NCI-H774 (cell line): ENCODE results near the gene DAP3.
"Not testable (repeated sequence)": the region's sequence is repeated elsewhere in the genome, so short reads cannot be mapped to it uniquely, and the experiment has no call there.

ENCODE experiments used
- DNase-seq: peaks from one replicate; lab custom pipeline; 2025; lab: John Stamatoyannopoulos, UW

Gene DAP3

DNA sequence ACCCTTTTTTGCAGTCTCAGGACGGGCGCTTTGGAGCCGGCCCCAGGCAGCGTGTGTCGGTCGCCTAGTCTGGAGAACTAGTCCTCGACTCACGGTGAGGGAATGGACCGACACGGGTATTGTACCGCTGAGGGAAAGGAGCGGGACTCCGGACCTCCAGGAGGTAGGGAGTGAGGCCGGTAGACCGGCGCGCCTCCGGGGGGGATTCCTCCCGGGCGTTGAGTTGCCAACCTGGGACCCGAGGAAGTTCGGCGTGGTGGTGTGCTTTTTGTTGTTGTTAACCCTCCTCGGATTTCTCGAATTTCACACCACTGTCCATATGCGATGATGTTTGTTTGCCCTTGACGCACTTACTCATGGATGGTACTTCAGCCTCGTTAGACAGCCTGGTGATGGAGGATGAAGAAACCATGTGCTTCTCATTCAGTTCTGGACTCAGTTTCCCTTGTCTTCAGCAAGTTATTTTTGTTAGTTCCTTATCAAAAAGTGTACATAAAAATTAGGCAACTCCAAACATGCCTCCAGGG is at the start of gene DAP3:
Gene DAP3, plus strand, starts transcription at position 11 of the 527 bp plus-strand sequence. CDS start 20,689 bp downstream, outside the sequence.
- DNase-seq, result not testable (repeated sequence)

DNA sequence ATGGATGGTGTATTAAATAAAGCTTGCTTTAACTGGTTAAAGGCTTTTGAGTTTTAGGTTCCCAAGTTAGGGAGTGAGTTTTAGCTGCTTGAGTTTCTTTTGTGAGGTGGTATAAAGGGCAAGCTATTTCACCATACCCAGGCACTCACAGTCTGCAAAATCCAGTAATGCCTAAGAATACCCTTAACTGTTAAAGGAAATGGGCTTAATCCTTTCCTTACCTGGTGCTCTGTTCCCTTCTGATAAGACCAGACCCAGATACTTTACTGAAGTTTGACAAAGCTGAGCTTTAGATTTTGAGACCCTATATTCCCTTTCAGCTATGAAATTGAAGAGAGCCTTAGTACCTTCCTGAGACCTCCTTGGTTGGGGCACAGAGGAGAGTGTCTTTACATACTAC is 48.5 kb upstream of the DAP3 start:
- no peak for DNase-seq

DNA sequence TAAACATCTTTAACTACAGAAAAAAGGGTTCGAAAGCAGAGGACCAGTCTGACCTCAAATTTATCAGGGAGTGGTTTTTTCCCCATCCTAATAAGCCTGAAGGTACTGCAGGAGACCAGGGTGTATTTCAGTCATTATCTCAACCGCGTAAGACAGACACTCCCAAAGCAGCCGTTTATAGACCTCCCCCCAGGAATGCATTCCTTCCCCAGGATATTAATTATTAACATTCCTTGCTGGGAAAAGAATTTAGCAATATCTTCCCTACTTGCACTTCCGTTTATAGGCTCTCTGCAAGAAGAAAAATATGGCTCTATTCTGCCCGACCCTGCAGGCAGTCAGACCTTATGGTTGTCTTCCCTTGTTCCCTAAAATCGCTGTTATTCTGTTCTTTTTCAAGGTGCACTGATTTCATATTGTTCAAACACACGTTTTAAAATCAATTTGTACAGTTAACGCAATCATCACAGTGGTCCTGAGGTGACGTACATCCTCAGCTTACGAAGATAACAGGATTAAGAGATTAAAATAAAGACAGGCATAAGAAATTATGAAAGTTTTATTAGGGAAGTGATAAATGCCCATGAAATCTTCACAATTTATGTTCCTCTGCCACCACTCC is 46.2 kb upstream of the DAP3 start:
- DNase-seq, result not testable (repeated sequence)

GRCh38 chr1:155643230-155643629 is 45.7 kb upstream of the DAP3 start:
- DNase-seq, result no peak

DNA sequence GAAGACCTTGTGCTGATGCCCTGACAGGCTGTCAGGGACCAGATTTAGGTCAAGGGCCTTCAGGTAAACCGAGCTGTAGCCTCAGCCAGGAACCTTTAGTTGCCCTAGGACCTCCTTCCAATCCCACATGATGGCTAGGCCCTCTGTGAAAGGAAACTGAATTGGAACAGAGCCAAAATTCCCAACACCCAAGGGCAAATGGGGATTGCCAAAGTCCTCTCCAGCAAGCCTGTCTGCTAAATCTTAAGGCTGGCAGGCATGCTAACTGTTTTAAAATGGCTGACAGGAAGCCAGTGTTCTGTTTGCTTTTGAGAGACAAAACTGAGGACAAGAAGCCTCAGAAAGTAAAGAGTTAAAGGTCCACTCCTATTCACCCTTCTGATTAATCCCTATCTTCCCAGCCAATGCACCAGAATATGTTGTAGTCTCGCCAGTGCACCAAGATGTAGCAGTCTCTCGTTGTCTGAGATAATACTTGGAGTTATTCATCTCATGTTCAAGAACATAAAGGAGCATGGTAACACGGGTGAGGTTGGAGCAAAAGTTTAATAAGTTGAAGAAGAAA is 43.8 kb upstream of the DAP3 start:
- no peak for DNase-seq

GRCh38 chr1:155645648-155646047 is 43.2 kb upstream of the DAP3 start:
- no peak for DNase-seq

DNA sequence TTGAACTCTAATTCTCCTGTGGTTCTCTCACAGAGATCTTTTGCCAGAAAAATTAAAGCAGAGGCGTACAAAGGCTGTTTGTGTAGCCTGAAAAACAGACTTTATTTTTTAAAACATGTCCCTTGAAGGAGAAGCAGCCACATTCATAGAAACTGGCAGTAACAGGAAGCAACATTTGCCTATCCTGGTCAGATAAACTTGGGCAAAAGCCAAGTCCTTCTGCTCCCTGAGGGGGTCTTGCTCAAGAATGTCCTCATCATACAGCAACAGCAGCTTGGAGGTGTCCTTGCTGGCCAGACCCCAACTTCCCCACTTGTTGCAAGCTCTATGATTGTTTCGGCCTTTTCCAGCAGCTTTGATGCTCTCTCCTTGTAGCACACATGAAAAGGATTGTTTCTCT is 42.6 kb upstream of the DAP3 start:
- DNase-seq, result no peak

- no peak for DNase-seq
These were observed 40.4 kb upstream of the DAP3 start for GRCh38 chr1:155648207-155649147.

- DNase-seq, result no peak
These were observed 39.2 kb upstream of the DAP3 start for GRCh38 chr1:155649676-155650075.

DNA sequence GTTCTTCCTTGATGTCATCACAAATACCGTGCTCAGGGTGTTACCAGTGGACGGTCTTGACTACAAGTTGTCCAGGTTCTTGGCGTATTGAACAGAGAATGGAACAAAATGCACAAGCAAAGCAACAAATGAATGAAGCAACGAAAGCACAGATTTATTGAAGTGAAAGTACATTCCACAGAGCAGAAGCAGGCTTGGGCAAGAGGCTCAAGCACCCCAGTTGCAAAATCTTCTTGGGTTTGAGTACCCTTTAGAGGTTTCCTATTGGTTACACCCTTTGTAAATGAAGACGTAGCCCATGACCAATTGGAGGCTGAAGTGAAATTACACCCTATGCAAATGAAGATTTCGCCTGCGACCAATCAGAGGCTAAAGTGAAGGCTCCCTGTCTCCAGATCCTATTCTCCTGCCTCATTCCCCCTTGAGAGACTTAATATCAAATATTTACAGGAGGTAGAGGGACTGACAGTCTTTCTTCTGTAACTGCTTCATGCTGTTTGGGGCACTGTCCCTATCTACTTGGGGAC is 38.6 kb upstream of the DAP3 start:
- no peak for DNase-seq

DNA sequence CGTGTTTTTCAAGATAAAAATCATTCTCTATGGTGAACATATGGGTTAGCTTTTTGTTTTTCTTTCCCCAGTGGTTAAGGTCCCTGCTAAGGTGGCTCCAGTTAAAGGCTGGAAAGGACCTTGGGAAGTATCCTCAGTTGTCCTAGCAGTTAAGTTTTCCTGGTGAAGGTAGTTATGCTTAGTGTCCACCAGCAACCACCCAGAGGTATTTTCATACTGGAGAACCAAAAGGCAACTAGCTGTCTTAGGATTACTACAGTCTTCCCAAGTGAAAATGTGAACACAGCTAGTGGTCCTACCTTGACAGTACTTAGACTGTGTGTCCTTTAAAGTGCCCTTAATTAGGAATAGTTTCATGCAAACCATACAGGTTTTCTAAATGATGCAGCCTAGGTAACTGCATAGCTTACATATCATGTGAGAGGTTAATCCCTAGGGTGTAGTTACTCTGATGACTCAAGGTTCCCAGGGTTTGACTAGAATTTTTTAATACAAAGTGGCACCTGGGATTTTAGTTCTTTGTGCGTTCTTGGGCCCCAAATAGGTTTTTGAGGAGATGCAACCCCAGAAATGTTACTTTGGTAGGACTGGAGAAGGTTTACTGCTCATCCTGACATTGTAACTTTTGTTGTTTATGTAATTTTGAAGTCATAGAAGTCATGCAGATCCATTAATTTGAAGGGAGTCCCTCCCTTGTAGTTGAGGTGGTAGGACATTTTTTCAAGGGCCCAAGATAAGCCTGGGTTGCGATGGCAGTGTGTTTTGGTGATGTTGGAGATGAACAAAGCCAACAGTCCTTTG is 36.8 kb upstream of the DAP3 start:
- DNase-seq, result no peak

DNA sequence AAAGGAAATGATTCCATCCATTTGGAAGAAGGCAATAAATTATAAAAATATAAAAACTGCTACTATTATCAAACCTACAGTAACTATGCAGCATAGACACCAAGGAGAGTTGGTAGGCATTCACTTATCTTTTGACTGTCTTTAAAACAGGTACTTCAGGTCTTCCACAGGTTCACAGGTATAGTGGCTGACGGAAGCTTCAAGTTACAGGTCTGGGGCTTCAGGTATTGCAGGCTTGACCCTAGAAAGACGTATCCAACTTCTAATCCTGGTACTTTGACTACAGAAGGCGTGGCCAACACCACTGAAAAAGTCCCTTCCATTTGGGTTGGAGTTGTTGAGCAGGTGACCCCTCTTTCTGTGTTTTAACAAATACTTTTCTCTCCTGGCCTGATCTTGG is 35.9 kb upstream of the DAP3 start:
- no peak for DNase-seq

GRCh38 chr1:155657463-155657862 is 31.4 kb upstream of the DAP3 start:
- no peak for DNase-seq

GRCh38 chr1:155661239-155661638 is 27.7 kb upstream of the DAP3 start:
- not testable (repeated sequence) for DNase-seq

DNA sequence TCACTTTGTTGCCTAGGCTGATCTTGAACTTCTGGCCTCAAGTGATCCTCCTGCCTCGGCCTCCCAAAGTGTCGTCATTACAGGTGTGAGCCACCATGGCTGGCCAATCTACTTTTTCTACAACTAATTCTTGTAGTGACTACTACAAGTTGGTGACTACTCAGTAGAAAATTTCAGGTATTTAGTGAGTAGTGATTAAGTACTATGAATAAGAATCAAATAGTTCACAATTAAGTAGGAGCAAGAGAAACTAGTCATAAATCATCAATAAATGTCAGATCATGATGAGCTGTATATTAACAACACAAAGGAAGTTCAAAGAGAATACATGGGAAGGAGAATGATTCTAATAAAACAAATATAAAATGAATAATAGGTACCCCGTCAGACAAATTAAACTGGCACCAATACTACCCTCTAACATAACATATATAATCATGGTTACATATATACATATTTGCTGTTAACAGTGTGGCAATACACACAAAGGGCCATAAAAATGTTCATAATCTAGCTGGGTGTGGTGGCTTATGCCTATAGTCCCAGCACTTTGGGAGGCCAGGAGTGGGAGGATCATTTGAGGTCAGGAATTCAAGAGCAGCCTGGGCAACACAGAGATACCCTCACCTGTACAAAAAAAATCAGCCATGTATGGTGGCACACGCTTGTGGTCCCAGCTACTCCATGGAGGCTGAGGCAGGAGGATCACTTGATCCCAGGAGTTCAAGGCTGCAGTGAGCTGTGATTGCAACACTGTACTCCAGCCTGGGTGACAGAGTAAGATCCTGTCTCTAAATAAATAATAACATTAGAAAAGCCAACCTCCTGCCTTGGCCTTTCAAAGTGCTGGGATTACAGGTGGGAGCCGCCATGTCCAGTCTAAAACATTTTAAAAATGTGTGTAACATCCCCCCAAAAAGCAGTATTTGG is 19.4 kb upstream of the DAP3 start:
- DNase-seq, result no peak

DNA sequence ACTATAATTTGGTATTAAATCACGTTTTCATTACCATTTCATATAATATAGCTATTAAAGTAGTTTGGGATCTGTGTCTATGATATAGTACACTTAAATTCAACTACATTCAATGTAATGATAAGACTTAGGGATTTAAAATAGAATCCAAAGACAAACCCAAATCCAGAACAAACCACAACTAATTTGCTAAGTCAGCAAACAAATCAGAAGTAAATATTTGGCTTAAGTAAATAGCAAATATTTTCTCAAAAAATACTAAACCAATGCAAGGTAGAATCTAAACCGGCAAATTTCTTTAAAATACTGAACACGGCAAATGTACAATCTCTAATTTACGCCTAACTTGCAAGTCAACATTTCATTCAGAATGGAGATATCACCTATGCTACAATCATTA is 17.1 kb upstream of the DAP3 start:
- no peak for DNase-seq

DNA sequence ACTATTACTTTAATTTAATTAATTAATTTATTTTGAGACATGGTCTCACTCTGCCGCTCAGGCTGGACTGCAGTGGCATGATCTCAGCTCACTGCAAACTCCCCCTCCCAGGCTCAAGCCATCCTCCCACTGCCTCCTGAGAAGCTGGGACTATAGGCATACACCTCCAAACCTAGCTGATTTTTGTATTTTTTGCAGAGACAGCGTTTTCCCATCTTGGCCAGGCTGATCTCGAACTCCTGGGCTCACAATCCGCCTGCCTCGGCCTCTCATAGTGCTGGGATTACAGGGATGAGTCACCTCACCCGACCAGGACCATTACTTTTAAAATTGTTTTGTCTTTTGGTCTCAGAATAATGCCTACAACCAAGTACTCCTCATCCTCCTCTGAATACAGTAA is 15.9 kb upstream of the DAP3 start:
- no peak for DNase-seq

DNA sequence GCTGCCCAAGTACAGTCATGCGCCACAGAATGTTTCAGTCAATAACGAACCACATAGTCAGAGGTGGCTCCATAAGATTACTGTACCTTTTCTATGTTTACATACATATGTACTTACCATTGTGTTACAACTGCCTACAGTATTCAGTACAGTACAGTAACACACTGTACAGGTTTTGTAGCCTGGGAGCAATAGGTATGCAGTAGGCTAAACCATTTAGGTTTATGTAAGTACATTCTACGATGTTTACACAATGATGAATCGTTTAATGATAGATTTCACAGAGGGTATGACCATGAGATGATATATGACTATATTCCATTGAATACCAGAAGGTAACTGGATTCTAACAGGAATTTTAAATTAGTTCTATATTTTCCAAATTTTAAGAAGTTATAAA is 10.9 kb upstream of the DAP3 start:
- no peak for DNase-seq

- not testable (repeated sequence) for DNase-seq
These were observed 9.9 kb upstream of the DAP3 start for GRCh38 chr1:155678992-155679391.

- DNase-seq, result no peak
These were observed 8.4 kb upstream of the DAP3 start for GRCh38 chr1:155680531-155680930.

GRCh38 chr1:155681776-155682175 is 7.1 kb upstream of the DAP3 start:
- DNase-seq, result no peak
